ENCODE measurements around the gene SLC6A9.
A peak's percentile ranks its signal among the peaks of the same experiment; 100 is the strongest.

SLC6A9 gene

DNA sequence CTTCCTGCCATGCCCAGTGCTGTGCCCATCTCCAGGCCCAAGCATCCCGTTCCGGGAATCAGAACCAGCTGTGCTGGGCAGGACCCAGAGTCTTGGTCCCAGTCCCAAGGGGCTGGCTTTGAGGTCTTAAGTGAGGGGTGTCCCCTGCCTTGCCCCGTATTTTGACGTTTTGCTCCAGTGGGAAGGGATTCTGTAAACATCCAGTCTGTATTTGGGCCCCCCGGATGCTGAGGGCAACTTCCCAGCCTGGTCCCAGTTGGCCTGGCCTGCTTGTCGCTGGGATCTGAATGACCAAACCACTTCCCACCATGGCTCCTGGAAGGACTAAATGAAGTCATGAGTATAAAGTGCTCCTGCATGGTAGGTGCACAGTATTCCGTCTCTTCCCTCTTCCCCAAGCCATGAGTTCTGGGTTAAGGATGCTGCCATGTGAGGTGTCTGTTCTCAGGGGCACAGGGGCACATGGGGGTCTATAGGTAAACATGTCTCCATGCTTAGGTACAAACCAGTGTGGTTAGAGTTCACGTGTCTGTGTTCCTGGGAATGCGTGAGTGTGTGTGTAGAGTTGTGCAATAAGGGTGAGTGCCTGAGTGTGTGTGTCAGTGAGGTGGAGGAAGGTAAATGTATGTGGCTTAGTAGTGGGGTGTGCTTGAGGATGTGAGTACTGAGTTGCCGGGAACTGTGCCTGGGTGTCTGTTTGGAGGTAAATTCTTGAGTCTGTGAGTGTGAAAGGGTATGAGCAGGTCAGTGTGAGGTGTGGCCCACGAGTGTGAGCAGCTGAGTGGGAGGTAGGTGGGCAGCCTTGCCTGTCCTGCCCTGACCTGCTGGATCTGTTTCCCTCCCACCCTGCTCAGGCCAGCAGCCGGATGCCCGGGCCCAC is 50.8 kb downstream of the SLC6A9 start:
- peak overlapping the region; percentile 56 for H3K4me3 ChIP-seq (ENCODE audit: low read depth, low read length)
- no peak for DNase-seq (ENCODE audit: low read depth)
- no peak for TF ChIP-seq CTCF (IDR thresholded peaks at IDR 0.05; ENCODE audit: low read depth, low read length, missing control alignments)

GRCh38 chr1:43979528-43980254 is 51.6 kb downstream of the SLC6A9 start:
- no peak for DNase-seq (ENCODE audit: low read depth)
- peak overlapping the region; percentile 56 for H3K4me3 ChIP-seq (ENCODE audit: low read depth, low read length)

GRCh38 chr1:43979261-43979527 is 52.1 kb downstream of the SLC6A9 start:
- TF ChIP-seq CTCF (IDR thresholded peaks at IDR 0.05; ENCODE audit: low read depth, low read length, missing control alignments), result no peak
- no peak for DNase-seq (ENCODE audit: low read depth)

More at GRCh38 chr1:43979528-43980254, 51.6 kb downstream of the SLC6A9 start:
- no peak for TF ChIP-seq CTCF (IDR thresholded peaks at IDR 0.05; ENCODE audit: low read depth, low read length, missing control alignments)

GRCh38 chr1:43978551-43979260 is 52.6 kb downstream of the SLC6A9 start, which contains the start of gene B4GALT2:
TSS of gene B4GALT2 (plus strand) at chr1:43979210. CDS start at chr1:43981161, 1,951 bp downstream.
- TF ChIP-seq CTCF (IDR thresholded peaks at IDR 0.05; ENCODE audit: low read depth, low read length, missing control alignments), result no peak
- H3K4me3 ChIP-seq (ENCODE audit: low read depth, low read length), result peak within 1 kb of the TSS; percentile 56
- DNase-seq (ENCODE audit: low read depth), result no peak

More at GRCh38 chr1:43979261-43979527, 52.1 kb downstream of the SLC6A9 start:
- H3K4me3 ChIP-seq (ENCODE audit: low read depth, low read length), result peak overlapping the region; percentile 56

GRCh38 chr1:43978264-43978550 is 53.1 kb downstream of the SLC6A9 start:
- TF ChIP-seq CTCF (IDR thresholded peaks at IDR 0.05; ENCODE audit: low read depth, low read length, missing control alignments), result no peak

GRCh38 chr1:43977376-43978263 is 53.6 kb downstream of the SLC6A9 start:
- peak overlapping the region; percentile 56; the same call in 1 of the 2 replicates for H3K4me3 ChIP-seq (ENCODE audit: low read depth, low read length)

More at GRCh38 chr1:43978264-43978550, 53.1 kb downstream of the SLC6A9 start:
- no peak for DNase-seq (ENCODE audit: low read depth)
- H3K4me3 ChIP-seq (ENCODE audit: low read depth, low read length), result peak overlapping the region; percentile 56

More at GRCh38 chr1:43977376-43978263, 53.6 kb downstream of the SLC6A9 start:
- no peak for DNase-seq (ENCODE audit: low read depth)
- TF ChIP-seq CTCF (IDR thresholded peaks at IDR 0.05; ENCODE audit: low read depth, low read length, missing control alignments), result no peak
